ENCODE data around the gene FOXL3. TPM values are rescaled to one million over a fixed set of nuclear protein-coding genes. Genes with fewer than 3 reads are reported as not detected.

The FOXL3 gene
- total RNA-seq, 1 experiment from 2014 or later = not detected

GRCh38 chr7:325811-326210, 35.8 kb downstream of the FOXL3 start (continued):
- TF ChIP-seq, protein P1, sequence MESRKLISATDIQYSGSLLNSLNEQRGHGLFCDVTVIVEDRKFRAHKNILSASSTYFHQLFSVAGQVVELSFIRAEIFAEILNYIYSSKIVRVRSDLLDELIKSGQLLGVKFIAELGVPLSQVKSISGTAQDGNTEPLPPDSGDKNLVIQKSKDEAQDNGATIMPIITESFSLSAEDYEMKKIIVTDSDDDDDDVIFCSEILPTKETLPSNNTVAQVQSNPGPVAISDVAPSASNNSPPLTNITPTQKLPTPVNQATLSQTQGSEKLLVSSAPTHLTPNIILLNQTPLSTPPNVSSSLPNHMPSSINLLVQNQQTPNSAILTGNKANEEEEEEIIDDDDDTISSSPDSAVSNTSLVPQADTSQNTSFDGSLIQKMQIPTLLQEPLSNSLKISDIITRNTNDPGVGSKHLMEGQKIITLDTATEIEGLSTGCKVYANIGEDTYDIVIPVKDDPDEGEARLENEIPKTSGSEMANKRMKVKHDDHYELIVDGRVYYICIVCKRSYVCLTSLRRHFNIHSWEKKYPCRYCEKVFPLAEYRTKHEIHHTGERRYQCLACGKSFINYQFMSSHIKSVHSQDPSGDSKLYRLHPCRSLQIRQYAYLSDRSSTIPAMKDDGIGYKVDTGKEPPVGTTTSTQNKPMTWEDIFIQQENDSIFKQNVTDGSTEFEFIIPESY (IDR thresholded peaks at IDR 0.05; ENCODE audit: extremely low read depth, insufficient replicate concordance, low read length) = no peak
- TF ChIP-seq CBX3 (IDR thresholded peaks at IDR 0.05; ENCODE audit: low read depth) = no peak

DNA sequence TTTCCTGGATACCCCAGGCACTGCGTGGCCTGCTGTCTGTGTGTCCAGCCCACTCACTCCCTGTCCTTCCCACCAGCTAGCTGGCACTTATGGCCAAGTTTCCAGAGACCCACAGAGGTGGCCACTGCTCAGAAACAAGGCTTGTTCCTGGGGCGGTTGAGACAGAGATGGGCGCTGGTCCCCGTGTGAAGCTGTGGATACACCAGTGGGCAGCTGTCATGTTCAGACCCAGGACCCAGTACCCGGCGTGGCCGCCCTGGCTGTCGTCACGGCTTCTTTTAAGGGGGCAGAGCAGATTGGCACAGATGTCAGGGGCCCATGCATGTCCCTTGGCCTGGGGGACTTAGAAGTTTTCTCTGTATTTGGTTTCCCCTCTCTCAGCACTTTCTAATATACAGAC, 36.3 kb downstream of the FOXL3 start:
- no TSS peak for BruUV-seq (replicated peaks)
- H3K4me3 ChIP-seq (replicated peaks in 1 of 2; ENCODE audit: low read depth in 1 of 2, low read length in 2 of 2) = no peak overlapping the region
- no peak overlapping the region for H3K27ac ChIP-seq (ENCODE audit: low read depth, low read length)
- no peaks in the 10 kb centered on the region; the same call in 1 of the 2 replicates for H3K27me3 ChIP-seq (ENCODE audit: insufficient read depth, low read length)
- no peak for ATAC-seq
- H3K9me3 ChIP-seq (ENCODE audit: control insufficient read depth in 1 of 2, insufficient read depth in 1 of 2, low read depth in 1 of 2, low read length in 2 of 2) = no peaks in the 10 kb centered on the region
- DNase-seq (ENCODE audit: low read depth, low spot score) = no peak
- H3K9ac ChIP-seq (ENCODE audit: low read length) = no peak overlapping the region
- H3K4me1 ChIP-seq (ENCODE audit: control insufficient read depth in 1 of 2, insufficient read depth in 2 of 2, low read length in 2 of 2) = no peaks in the 10 kb centered on the region
- no peaks in the 10 kb centered on the region for H3K36me3 ChIP-seq (ENCODE audit: control insufficient read depth in 1 of 2, insufficient read depth in 2 of 2, low read length in 2 of 2)
- no peaks in the 10 kb centered on the region for H4K20me1 ChIP-seq (ENCODE audit: insufficient read depth)
- H3K79me2 ChIP-seq (ENCODE audit: insufficient read depth, low read length) = no peaks in the 10 kb centered on the region
- no peak for TF ChIP-seq YY1 (IDR thresholded peaks at IDR 0.05; ENCODE audit: extremely low read depth, insufficient replicate concordance, low read depth, low read length)
- TF ChIP-seq SP1 (IDR thresholded peaks at IDR 0.05; ENCODE audit: low read depth) = no peak
- no peak for TF ChIP-seq ZFX (IDR thresholded peaks at IDR 0.05)
- no peak for TF ChIP-seq POLR2A (IDR thresholded peaks at IDR 0.05; ENCODE audit: borderline replicate concordance, extremely low read depth, insufficient read depth, insufficient read length)
- no peak for TF ChIP-seq ELF1 (IDR thresholded peaks at IDR 0.05; ENCODE audit: borderline replicate concordance, low read depth)
- TF ChIP-seq RAD21 (IDR thresholded peaks at IDR 0.05; ENCODE audit: low read depth) = no peak
- TF ChIP-seq EZH2 (IDR thresholded peaks at IDR 0.05) = no peak
- TF ChIP-seq TCF7L2 (IDR thresholded peaks at IDR 0.05; ENCODE audit: borderline replicate concordance, extremely low read depth, insufficient read depth, insufficient read length) = no peak
- no peak for TF ChIP-seq EGR1 (IDR thresholded peaks at IDR 0.05; ENCODE audit: low read depth)
- TF ChIP-seq CEBPB (IDR thresholded peaks at IDR 0.05; ENCODE audit: low read depth) = no peak
- no peak for TF ChIP-seq FOSL1 (IDR thresholded peaks at IDR 0.05; ENCODE audit: low read depth)
- TF ChIP-seq ZNF274 (IDR thresholded peaks at IDR 0.05; ENCODE audit: low read depth, low read length) = no peak
- no peak for TF ChIP-seq JUND (IDR thresholded peaks at IDR 0.05)
- TF ChIP-seq EZH2phosphoT487 (IDR thresholded peaks at IDR 0.05; ENCODE audit: borderline replicate concordance) = no peak
- no peak for TF ChIP-seq CBX3 (IDR thresholded peaks at IDR 0.05; ENCODE audit: low read depth)
- no peak for TF ChIP-seq SRF (IDR thresholded peaks at IDR 0.05; ENCODE audit: low read depth)
- no peak for TF ChIP-seq SIN3A (IDR thresholded peaks at IDR 0.05; ENCODE audit: low read depth)
- TF ChIP-seq, protein P1 (IDR thresholded peaks at IDR 0.05; ENCODE audit: extremely low read depth, insufficient replicate concordance, low read length) = no peak
- ChIA-PET POLR2A (no interaction called here), RAD21 (ENCODE audit: low non-redundant PET in 1 of 2, low total read pairs in 2 of 2, uncharacterized antibody in 2 of 2, unreplicated experiment in 2 of 2) (no interaction called here), CTCF (interaction anchor here (1.2 to 2.1 kb wide), 2 partner anchors 311 to 441 kb away, joined by 3 to 5 read pairs; no protein-coding TSS in a partner anchor)
- H3K4me2 ChIP-seq (ENCODE audit: low read length) = no peak overlapping the region
- H3K9me2 ChIP-seq (ENCODE audit: insufficient read depth) = no peaks in the 10 kb centered on the region
- no peak overlapping the region for H2AFZ ChIP-seq (ENCODE audit: low read depth, low read length, poor library complexity, severe bottlenecking)
- intact Hi-C loops (cut with micrococcal nuclease) = loop anchor here (10.0 kb wide), 1 partner anchor 189 kb away; the partner anchor contains the start of gene PDGFA
